GM19328 (cell line): ENCODE measurements around the gene GP9.

Experiments
- ATAC-seq: cut with Tn5 transposase; IDR thresholded peaks from one replicate; pipeline ENCODE4 v1.9.1; 2021; ENCODE audit warnings: mild to moderate bottlenecking, moderate library complexity; ENCODE audit not compliant: unreplicated experiment

Gene GP9

DNA sequence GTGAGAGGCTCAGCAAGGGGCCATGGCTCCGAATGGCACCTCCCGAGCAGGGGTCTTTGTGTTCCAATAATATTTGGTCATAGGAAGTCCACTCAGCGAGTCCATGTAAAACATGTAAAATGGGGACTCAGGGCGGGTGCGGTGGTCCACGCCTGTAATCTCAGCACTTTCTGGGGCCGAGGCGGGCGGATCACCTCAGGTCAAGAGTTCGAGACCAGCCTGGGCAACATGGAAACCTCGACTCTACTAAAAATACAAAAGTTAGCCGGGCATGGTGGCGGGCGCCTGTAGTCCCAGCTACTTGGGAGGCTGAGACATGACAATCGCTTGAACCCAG is 33.1 kb upstream of the GP9 start:
- no peak for ATAC-seq

DNA sequence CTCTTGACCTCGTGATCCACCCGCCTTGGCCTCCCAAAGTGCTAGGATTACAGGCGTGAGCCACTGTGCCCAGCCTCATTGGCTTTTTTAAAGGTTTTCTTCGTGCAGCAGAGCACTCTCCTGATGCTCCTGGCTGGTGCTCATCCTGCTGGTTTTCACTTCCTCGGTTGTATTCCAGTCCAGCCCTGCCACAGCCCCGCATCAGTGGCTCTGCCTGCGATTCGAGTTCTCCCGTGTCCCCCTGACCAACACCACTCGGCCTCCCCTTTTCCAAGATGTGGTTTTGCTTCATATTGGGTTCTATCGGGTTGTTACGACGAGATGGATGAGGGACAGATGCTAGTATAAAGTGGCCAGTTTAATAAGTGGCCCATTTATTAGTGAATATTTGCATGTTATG is 31.7 kb upstream of the GP9 start:
- ATAC-seq: no peak

DNA sequence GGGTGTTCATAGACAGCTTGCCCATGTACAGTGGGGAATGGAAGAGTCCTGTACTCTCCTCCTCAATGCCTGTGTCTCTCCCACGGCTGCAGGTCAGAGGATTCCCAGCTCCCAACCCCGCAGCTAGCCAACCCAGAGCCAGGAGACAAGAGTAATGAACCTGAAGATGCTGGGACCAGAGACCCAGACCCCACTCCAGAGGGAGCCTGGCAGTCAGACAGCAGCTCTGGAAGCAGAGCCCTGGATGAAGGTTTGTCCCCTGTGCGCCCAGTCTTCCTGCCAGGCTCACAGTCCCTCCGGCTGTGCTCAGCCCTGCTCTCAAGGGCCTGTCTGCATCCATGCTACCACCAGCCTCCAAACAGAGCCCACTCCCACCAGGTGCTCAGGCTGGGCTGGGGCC is 30.0 kb upstream of the GP9 start:
- ATAC-seq: no peak

DNA sequence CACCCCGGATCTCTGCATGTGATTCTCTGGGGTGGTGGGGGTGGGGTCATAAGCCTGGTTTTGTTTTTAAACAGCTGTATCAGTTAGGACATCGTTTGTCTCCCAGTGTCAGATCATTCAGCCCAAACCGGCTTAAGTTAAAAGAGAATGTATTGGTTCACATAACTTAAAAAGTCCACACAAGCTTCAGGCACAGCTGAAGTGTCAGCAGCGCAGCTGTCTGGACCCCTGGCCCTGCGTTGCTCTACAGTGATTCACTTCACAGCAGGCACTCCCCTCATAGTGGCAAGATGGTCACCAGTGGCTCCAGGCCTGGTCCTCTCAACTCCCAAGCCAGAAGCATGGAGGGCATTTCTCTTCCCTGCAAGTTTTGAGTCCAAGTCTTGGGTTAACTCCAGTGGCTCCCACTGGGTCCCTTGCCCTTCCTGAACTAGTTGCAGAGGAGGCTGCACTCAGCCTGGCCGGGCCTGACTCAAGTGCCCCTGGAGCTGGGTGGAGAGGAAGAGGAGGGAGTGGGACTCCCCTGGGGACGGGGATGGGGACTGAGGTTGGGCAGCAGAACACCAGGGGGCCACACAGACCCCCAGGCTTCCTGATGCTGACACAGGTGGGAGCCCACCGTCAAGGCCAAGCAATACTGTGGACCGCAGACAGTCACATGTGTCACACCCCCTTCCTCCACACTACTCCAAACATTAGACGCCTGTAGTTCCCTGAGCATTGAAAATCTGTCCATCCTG is 28.9 kb upstream of the GP9 start:
- no peak for ATAC-seq

DNA sequence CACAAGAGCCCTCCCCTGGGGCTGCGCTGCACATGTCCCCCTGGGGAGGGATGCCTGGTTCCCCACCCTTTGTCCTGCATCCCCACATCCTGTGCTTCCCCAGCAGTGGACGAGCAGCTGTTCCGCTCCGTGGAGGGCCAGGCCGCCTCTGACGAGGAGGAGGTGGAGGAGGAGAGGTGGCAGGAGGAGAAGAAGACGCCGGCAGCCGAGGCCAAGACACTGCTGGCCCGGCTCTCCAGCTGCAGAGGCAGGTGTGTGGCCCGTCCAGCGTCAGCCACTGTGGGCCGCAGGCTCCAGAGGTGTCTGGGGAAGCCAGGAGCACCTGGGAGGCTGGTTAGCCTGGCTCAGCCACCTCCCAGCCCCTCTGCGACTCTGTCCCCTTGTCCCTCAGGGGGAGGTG is 27.9 kb upstream of the GP9 start:
- ATAC-seq: no peak

DNA sequence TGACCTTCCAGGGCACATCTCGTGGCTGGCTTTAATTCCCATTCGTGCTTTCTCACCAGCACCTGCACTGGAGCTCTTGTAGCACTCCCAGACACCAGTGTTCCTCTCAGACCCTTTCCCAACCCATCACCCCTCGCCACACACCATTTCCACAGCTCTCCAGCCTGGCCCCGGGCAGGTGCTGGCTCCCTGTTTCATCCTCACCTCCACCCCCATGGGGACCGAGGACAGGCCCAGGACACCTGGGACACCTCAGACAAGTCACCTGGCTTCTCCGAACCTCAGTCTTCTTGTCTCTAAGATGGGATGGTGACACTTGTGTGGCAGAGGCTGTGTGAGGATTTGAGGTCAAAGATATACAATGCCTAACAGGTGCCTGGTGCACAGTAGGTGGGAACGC is 27.4 kb upstream of the GP9 start:
- ATAC-seq: no peak

DNA sequence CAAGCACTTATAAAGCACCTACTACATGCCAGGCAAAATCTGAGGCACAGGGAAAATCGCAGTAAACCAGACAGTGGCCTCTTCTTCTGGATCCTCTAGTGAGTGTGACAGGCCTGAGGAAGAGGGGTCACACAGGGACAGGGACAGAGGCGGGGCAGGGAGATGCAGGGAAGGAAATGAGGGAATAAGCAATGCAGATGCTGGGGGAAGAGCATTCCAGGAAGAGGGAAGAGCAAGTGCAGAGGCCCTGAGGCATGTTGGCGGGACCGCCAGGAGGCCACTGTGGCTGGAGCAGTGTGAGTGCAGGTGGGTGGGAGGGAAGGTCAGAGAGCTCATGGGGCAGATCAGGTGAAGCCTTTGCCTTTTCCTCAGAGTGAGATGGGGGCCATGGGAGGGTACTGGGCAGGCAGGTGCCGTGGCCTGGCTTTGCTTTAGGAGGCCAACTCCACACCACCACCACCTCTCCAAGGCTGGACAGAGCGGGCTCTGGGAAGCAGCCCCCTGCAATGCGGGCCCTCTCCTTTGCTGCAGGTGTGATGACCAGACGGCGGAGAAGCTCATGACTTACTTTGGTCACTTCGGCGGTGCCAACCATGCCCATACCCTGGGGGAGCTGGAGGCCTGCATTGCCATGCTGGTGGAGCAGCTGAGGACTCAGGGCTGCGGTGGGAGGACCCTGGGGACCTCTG is 26.8 kb upstream of the GP9 start:
- no peak for ATAC-seq

DNA sequence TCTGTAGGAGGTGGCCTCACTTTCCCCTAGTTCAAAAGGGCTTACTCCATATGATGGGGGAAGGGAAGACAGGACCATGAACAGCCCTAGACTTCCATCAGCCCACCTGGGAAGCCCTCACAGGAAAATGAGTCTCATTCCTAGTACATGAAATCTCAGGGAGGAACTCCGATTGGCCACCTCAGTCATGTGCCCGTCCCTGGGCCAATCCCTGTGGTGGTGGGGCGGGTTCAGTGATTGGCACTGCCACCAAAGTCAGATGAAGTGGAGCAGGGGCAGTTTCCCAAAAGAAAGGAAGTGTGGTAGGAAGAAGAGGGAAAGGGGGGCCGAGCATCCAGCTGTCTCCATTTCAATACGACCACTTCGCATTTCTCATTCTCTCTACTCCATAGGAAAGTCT is 25.9 kb upstream of the GP9 start:
- no peak for ATAC-seq

DNA sequence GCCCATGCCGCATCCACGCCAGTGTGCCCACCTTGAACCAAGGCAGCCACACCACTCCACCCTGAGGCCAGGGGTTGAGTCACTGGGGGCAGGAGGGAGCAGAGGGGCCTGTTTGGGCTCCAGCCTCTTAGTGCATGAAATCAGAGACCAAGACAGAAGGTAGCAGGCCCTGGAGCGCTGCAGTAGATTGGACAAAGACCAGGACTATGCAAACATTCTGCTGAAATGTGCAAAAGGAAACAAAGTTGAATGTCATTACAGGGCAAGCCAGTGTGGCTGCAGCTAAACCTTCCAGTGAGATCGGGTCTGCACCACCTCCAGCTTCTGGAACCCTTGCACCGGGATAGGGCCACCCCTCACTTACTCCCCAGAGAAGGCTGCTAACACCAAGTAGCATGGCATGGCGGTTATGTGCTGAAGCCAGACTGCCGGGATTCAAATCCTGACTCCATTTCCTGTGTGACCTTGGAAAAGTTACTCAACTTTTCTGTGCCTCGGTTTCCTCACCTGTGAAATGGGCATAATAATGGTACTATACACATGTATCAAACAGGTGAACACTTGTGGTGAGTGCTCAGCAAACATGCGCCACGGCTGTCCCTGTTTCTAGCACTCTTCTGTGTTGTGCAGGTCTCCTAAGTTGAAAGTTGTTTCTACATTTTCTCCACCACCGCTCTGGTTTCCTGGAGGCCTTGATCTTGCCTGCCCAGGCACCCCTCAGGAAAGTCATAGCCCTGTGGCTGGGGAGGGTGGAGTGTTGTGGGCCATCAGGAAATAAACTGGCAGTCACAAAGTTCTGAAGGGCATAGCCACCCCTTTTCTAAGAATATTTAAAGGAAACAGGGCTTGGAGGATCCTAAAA is 25.0 kb upstream of the GP9 start:
- ATAC-seq: no peak

DNA sequence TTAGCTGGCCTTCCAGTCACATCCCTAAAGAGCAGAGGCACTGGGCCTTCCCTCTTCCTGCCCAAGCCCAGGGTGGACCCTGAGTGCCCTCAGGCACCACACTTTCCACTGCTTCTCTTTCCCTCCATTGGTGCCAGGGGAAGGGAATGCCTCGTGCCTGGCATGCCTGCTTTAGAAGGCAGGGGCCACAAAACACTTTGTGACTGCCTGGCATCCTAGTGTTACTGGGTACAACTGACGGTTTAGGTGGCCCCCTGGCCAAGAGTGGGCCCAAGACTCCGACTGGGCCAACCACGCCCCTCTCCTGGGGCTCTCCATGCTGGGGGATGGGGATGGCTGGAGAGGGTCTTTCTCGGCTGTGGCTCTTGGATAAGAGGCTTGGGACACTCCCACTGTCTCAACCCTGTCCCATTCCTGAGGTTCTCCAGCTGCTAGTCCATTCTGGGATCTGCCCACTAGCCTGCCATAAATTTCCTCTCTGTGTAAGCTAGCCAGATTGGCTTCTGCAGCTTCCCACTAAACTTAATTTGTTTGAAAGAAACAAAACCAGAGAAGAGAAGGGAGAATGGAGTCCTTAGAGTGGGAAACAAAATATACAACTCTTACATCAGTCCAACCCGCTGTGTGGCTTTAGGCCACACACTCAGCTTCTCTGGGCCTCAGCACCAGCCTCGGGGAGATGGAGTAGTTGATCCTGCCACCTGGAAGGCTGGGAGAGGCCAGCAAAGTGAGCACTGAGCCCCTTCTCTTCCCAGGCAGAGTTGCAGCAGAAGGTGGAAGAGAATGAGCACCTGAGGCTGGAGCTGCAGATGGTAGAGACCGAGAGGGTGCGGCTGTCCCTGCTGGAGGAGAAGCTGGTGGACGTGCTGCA is 24.1 kb upstream of the GP9 start:
- no peak for ATAC-seq

DNA sequence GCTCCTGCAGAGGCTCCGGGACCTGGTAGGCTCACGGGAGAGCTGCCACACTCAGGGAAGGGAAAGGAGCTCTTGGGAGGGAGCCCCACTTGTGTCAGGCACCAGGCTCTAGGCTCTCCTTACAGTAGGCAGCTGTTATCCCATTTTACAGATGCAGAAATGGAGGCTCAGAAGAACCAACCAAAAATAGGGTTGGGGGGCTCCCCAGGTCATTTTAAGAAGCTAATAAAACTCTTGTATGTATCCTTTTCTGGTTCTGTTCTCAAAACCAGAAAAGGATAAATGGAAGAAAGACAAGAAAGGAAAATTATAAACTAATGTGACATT is 23.5 kb upstream of the GP9 start:
- ATAC-seq: no peak

DNA sequence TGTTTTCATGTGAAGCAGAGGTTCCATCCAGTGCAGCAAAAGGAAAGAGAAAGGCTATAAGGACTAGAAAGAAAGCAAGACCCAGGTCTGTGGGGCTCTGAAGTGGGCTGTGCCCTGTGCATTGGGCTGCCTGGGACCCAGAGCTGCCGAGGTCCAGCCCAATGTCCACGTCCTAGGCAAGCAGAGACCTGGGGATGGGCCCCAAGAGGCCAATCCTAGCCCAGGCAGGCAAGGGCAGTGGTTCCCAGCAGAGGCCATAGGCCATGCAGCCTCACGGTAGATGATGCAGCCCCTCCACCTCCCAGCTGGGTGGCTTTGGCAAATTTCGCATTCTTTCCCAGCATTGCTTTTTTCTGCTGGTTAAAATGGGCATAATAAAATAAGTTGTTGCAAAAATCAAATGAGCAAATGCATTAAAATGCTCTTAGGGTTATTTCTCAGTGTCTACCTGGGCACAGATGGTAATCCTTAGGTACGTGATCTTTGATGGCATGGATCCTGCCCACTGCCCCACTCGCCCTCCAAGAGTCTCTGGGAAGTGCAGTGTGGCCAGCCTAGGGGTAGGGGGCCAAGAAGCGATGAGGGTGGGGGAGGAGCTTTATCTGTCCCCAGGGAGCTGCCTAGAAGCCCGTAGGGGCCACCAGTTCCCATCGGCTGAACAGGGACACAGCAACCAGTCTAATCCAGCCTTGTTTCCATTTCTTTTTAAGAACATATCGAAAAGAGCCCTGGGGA is 22.3 kb upstream of the GP9 start:
- no peak for ATAC-seq

DNA sequence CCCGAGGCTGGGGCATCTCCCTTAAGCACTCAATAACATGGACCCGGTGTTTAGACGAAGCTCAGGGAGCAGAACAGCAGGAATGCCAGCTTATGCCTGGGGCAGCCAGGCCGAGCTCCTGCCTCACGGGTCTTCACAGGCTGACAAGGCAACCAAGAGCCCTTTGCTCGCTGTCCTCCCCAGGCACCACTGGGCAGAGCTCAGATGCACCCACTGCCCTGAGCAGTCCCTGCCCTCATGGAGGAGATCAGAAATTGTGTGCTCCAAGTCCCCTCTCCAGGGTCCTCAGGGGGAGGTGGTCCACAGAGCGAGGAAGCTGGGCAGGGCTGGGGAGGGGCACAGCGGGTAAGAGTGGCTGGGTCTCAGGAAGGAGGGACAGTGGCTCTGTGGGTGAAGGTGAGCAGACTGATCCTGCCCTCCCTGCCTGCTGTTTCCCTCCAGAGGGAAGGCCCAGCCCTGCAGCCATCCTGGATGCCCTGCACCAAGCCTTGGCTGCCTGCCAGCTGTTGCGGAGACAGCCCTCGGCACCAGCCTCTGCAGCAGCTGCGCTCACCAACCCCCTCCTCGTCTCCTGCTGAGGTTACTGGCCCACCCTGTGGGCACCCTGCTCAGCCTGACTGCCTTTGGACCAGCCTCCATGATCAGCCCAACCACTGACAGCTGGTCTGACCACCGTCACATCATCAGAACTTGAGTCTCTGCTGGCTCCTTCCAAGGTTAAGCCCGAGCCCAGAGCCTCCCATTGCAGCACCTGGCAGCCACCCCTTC is 21.1 kb upstream of the GP9 start:
- ATAC-seq: no peak

DNA sequence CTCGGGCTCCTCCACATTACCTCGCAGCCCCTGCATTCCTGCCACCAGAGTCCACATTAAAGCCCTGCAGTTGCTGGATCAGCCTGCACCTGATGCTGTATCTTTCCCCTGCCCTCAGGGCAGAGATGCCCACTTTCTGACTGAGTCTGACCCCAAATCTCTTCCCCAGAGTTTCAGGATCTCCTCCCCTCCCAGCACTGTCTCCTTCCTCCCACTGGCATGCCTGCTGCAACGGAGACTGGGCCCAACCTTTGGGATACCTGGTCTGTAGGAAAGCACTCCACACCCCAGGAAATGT is 20.6 kb upstream of the GP9 start:
- no peak for ATAC-seq

DNA sequence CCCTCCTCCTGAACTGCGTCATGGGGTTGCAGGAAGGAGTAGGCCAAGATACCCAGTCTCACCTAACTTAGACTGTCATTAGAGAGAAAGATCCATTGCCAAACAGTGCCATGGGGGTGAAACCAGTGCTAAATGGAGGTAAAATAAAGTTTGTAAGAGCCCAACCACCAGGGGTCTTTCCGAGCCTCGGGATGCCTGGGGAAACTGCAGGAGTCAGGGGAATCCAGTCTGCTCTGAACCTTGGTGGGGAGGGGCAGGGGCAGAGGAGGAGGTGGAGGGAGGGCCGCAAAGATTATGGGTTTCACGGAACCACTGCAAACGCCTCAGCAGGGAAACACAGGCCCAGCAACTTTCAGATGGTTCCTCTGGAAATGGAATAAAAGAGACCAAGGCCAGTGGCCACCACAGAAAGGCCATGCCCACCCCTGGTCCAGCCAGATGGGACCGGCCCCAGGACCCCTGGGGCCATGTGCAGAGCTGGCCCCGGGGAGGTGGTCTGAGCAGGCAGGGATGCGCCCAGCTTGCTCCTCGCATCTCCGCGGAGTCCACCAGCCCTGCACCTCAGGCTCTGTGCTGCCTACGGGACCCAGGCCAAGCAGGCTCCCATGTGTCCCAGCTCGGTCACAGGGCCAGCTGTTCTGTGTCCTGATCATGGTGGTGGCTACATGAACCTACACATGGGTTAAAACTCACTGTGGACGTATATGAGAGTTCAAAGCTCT is 19.8 kb upstream of the GP9 start:
- ATAC-seq: no peak

DNA sequence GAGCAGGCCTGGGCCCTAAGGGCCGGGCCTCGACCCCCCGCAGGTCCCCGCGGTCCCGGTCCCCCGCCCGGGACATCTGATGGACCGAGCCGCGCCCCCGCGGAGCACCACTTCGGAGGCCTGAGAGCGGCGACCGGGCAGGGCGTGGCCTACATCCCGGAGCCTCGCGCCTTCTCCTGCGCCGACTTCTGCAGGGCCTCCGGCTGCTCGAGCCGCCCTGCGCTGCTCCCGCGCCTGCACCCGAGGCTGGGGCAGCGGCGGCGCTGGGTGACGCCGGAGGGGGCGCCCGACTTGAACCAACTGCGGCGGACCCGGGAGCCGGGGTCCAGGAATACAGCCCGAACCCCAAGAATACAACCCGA is 14.9 kb upstream of the GP9 start:
- ATAC-seq: no peak

DNA sequence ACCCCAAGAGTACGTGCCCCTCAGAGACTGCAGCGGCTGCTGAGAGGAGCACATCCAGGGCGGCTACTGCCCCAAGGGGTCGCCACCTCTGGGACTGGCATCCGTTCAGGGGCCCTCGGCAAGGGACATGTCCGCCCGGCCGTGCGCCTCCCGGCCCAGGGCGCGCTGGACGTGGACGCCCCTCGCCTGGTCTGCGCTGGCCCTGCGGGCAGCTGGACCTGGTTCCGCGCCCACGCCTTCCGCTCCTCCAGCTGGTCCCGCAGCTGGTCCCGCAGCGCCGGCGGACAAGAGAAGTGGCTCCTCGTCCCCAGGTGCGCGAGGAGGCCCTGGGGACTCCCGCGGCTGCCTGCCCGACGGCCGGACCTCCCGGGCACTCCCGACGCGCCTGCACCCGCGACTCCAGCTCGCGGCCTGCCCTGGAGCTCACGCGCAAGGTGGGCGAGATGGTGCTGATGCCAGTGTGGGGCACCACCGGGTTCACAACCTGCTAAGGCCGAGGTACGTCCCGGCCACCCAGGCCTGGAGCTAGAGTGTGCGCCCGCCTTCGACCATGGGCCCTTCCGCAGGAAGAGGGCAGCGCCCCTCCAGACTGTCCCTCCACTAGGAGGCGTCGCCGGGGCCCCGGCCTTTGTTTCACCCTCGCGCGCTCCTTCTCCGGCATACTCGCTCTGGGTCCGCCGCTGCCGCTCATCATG is 14.4 kb upstream of the GP9 start:
- no peak for ATAC-seq

DNA sequence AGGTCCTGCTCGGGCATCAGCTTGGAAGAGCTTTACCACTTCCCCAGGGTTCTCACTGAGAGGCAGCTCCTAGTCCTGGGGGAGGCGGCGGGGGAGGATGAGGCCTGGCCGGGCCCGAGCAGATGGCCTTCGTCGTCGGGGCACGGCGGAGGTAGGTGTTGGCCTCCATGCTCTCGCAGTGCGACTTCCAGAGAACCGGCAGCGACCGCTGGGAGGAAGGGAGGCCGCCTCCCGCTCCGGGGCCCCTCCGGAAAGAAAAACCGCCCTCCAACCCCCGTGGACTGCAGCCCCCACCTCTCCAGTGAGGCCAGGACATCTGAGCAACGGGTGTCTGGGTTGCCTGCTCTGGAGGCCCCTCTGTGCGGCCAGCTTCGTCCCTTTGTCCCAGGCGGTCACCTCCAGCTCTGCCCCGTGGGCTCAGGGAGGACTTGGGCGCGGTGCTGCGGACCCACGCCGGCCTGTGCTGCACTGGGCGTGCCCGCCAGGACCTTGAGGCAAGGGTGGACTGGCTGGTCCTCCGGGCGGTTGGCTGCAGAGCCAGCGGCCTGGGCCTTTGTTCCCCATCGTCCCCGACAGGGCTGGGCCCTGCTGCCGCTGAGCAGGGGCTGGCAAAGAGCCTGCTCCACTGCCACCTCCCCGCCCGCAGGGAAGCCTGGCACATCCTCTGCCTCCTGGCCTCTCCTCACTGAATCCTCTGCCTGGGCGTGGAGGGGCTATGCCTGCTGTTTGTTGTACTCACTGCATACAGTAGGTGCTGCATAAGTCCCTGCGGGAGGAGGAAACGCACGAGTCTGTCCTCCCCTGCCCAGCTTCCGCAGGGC is 13.6 kb upstream of the GP9 start:
- ATAC-seq: no peak
